ENCODE data around the gene DPY19L2.

The DPY19L2 gene

DNA sequence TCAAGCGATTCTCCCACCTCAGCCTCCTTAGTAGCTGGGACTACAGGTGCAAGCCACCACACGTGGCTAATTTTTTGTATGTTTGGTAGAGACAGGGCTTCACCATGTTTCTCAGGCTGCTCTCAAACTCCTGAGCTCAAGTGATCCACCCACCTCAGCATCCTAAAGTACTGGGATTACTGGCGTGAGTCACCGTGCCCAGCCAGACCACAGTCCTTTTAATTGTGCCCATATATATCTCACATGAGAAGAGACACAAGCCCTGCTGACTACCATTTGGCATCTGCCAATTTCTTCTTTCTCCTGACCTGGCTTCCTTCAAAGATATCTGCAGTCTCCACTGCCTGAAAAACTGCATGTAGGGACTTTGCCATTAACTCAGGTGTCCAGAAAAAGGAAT is 142.5 kb downstream of the DPY19L2 start:
- DNase-seq, result no peak

DNA sequence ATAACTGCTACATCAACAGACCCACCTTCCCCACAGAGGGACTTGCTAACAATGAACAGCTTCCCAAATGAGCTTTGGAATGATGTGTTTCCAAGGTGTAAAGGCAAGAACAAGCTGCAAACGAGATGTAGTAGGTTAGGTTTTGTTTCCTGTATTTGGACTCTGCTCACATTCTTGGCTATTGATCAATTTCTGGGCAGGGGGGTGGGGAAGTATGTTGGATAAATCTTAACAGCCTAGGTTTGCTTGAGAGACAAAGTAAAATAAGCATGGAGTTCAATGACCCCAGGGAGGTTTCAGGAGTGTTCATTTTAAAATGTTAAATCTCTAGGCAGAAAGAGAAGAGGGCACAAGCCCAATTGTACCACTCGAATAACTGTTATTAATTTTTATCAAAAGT is 146.6 kb downstream of the DPY19L2 start:
- DNase-seq, result no peak

All from NCI-H2107 (cell line).